ENCODE results near the gene BCAP31.

The BCAP31 gene

DNA sequence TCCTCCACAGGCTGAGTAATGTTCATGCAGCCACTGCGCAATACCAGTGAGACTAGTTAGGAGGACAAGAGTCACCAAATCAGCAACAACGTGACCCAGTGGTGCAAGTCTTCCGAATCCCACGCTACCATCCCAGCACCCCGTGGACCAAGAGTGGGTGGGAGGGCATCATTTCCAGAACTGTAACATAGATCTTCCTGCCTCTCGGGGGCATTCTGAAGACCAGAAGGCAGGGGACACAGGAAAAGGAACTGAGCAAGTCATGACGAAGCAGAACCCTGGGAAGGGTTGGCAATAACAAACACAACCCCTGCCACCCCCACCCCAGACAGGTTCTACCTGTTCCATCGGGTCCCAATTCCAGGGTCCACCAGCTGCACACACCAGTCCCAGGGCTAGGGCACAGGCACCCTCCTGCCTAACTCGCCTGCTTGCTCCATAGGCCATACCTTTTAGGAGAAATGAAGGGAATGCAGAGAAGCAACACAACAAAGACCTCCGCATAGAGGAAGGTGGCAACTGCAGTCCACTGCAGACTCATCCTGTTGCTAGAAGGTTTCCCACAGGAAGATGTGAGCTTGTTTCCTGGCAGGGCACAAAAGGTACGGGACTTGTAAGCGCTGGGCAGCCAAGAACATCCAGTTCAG, 1.4 kb downstream of the BCAP31 start:
- peak overlapping the region; percentile 66 for H3K4me3 ChIP-seq (ENCODE audit: low read depth, low read length)
- TF ChIP-seq, protein P1, sequence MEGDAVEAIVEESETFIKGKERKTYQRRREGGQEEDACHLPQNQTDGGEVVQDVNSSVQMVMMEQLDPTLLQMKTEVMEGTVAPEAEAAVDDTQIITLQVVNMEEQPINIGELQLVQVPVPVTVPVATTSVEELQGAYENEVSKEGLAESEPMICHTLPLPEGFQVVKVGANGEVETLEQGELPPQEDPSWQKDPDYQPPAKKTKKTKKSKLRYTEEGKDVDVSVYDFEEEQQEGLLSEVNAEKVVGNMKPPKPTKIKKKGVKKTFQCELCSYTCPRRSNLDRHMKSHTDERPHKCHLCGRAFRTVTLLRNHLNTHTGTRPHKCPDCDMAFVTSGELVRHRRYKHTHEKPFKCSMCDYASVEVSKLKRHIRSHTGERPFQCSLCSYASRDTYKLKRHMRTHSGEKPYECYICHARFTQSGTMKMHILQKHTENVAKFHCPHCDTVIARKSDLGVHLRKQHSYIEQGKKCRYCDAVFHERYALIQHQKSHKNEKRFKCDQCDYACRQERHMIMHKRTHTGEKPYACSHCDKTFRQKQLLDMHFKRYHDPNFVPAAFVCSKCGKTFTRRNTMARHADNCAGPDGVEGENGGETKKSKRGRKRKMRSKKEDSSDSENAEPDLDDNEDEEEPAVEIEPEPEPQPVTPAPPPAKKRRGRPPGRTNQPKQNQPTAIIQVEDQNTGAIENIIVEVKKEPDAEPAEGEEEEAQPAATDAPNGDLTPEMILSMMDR (IDR thresholded peaks at IDR 0.05; ENCODE audit: insufficient read depth, low read length, missing control alignments), result no peak
- CTCF ChIA-PET, result interaction anchor here (2.8 kb wide), 1 partner anchor 14 kb away, joined by 12 read pairs; no protein-coding TSS in a partner anchor
- POLR2A ChIA-PET, result no interaction called here
- no peak for DNase-seq (ENCODE audit: low read depth, low spot score)

DNA sequence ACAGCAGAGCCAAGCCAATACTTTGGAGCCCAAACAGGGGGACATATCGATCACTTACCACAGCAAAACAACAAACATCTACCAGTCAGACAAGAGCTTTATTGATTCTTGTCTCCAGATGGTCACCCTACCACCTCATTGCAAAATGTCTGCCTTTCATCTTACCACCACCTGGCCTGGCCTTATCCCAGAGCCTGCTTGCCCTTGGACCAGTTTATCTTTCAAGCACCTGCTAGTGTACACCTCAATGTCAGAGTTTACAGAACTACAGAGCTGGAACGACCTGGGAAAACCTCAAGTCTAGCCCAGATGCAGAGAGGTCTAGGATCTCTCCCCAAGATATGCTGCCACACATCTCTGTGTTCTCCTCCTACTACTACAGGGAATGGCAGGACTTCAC, 4.5 kb downstream of the BCAP31 start:
- TF ChIP-seq, protein P1 (IDR thresholded peaks at IDR 0.05; ENCODE audit: insufficient read depth, low read length, missing control alignments), result no peak
- ChIA-PET POLR2A (no interaction called here), CTCF (interaction anchor here (1.4 to 2.8 kb wide), 2 partner anchors 9 to 11 kb away, joined by 5 to 12 read pairs; no protein-coding TSS in a partner anchor)
- no peak for DNase-seq (ENCODE audit: low read depth, low spot score)
- no peak overlapping the region for H3K4me3 ChIP-seq (ENCODE audit: low read depth, low read length)

DNA sequence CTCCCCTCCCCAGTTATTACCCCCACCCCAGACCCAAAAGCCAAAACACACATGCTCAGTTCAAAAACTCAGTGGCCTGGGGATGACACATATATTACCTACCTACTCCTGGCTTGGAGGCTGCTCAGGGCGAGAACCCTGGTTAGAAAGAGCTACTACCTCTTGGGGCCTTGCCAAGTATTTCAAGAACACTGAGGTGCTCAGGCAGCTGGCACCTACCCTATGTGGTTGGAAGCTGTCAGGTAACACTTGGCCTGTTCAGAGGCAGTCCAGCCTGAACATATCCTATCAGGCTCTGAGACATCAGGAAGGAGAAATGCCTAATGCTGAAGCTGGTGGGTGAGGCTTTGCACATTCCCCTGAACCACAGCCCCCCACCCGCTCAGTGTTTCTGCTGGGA, 4.9 kb downstream of the BCAP31 start:
- TF ChIP-seq, protein P1 (IDR thresholded peaks at IDR 0.05; ENCODE audit: insufficient read depth, low read length, missing control alignments), result no peak
- ChIA-PET POLR2A (no interaction called here), CTCF (interaction anchor here (2.8 kb wide), 1 partner anchor 11 kb away, joined by 12 read pairs; no protein-coding TSS in a partner anchor)
- DNase-seq (ENCODE audit: low read depth, low spot score), result no peak
- no peak overlapping the region for H3K4me3 ChIP-seq (ENCODE audit: low read depth, low read length)

DNA sequence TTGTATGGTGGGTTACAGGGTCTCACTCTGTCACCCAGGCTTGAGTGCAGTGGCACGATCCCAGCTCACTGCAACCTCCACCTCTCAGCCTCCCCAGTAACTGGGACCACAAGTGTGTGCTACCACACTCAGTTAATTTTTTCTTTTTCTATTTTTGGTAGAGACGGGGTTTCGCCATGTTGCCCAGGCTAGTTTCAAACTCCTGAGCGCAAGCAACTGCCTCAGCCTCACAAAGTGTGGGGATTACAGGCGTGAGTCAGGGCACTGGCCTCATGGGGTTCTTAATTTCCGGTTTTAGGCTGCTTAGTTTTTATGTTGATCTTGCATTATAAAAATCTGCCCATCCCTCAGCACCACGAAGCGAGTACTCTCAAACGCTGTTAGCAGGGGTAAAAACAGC, 6.7 kb downstream of the BCAP31 start:
- TF ChIP-seq, protein P1 (IDR thresholded peaks at IDR 0.05; ENCODE audit: insufficient read depth, low read length, missing control alignments), result no peak
- POLR2A ChIA-PET, result no interaction called here
- no peak overlapping the region for H3K4me3 ChIP-seq (ENCODE audit: low read depth, low read length)
- CTCF ChIA-PET, result interaction anchor here (1.9 kb wide), 1 partner anchor 9 kb away, joined by 6 read pairs; no protein-coding TSS in a partner anchor
- no peak for DNase-seq (ENCODE audit: low read depth, low spot score)

DNA sequence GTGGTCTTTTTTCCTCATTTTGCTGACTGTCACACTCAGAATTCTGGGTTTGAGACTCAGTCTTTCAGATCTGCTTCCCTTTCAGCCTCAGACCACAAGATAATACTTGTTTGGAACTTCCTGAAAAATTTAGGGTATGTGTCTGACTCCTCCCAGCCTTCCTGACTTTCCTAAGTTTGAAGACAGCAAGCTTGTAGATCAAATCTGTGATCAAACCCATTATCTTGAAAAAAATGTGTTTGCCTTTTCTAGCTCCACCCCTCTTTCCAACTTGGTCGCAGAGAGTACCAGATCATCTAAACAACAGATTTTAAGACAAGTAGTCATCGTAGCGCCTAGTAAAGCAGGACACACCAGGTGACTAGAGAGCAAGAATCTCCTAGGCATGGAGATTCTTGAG, 9.9 kb downstream of the BCAP31 start:
- CTCF ChIA-PET, result interaction anchor here (0.9 kb wide), 1 partner anchor 105 kb away, joined by 3 read pairs; no protein-coding TSS in a partner anchor
- POLR2A ChIA-PET, result no interaction called here
- TF ChIP-seq, protein P1 (IDR thresholded peaks at IDR 0.05; ENCODE audit: insufficient read depth, low read length, missing control alignments), result no peak
- H3K4me3 ChIP-seq (ENCODE audit: low read depth, low read length), result no peak overlapping the region
- no peak for DNase-seq (ENCODE audit: low read depth, low spot score)

DNA sequence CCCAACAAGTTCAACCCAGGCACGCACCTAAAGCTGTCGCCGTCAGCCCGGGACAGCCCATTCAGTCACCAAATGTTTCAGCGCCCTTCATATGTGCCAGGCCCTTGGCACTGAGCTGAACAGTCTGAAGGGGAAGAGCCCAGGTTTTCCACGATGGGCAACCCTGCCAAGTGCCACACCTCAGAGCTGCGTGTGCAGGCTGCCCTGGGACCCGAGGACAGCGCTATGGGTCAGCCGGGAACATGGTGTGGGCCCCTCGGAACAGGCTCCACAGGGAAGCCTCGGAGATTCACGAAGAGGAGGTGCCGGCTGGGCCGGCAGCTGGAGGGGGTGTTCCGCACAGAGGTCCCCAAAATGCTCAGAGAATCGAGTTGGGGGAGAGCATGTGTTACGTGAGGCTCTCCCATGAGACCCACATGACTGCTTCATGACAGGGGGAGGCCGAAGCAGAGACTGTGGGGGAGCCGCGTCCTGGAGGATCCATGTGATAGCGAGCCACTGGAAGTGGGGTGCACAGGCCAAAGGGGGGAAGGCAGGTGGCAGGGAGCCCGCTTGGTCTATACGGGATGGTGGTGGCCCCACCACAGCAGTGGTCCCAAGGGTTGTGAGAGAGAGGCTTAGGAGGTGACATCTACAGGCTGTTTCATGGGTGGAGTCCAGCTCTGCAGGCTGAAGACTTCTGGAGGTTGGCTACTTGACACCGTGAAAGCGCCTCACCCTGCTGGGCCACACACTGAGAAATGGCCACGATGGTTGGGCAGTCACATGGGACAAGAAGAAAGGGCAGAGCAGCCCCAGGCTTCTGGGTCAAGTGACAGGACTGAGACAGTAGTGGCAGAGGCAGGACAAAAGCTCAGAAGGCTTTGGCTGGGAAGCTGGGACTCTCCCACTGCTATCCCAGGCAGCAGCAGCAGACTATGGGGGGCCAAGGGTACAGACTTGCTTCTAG, 14.2 kb downstream of the BCAP31 start:
- TF ChIP-seq, protein P1 (IDR thresholded peaks at IDR 0.05; ENCODE audit: insufficient read depth, low read length, missing control alignments), result no peak
- ChIA-PET POLR2A (no interaction called here), CTCF (interaction anchor here (1.8 to 4.0 kb wide), 5 partner anchors 9 to 171 kb away, joined by 5 to 27 read pairs (median 12); no protein-coding TSS in a partner anchor)
- DNase-seq (ENCODE audit: low read depth, low spot score), result no peak
- no peak overlapping the region for H3K4me3 ChIP-seq (ENCODE audit: low read depth, low read length)
